OCI-LY1 (cell line): ENCODE data around the gene SMYD3.

Source experiments
- H2AFZ ChIP-seq: fragments of 200-600 bp; sonication (generic), shearing (Covaris generic); 2 replicates; pipeline ENCODE4 v1.6.0; 2014; ENCODE audit warnings: antibody characterized with exemption, mild to moderate bottlenecking, low read length
- H3F3A ChIP-seq: fragments of 200-600 bp; sonication (generic), shearing (Covaris generic); 2 replicates; pipeline ENCODE4 v1.6.0; 2014; ENCODE audit warnings: mild to moderate bottlenecking, antibody characterized with exemption, low read length, moderate library complexity; ENCODE audit not compliant: insufficient read depth
- H3K27ac ChIP-seq: fragments of 200-600 bp; sonication (generic); 2 replicates; pipeline ENCODE4 v1.5.1; 2014; ENCODE audit warnings: low read length, mixed run types, mild to moderate bottlenecking, low read depth; ENCODE audit not compliant: poor library complexity, severe bottlenecking
- H3K27me3 ChIP-seq: fragments of 200-600 bp; sonication (generic); 2 replicates; pipeline ENCODE4 v1.6.0; 2014; ENCODE audit warnings: antibody characterized with exemption, mild to moderate bottlenecking, low read length, moderate library complexity; ENCODE audit not compliant: insufficient read depth
- H3K36me3 ChIP-seq: fragments of 200-600 bp; sonication (generic); 2 replicates; pipeline ENCODE4 v1.6.1; 2014; ENCODE audit warnings: mild to moderate bottlenecking, antibody characterized with exemption, low read length, moderate library complexity, mixed read lengths; ENCODE audit not compliant: insufficient read depth
- H3K4me1 ChIP-seq: fragments of 200-600 bp; sonication (generic); 2 replicates; pipeline ENCODE4 v1.5.1; 2014; ENCODE audit warnings: mild to moderate bottlenecking, low read length, moderate library complexity; ENCODE audit not compliant: insufficient read depth, severe bottlenecking
- H3K4me2 ChIP-seq: fragments of 200-600 bp; sonication (generic), shearing (Covaris generic); 2 replicates; pipeline ENCODE4 v1.6.1; 2014; ENCODE audit warnings: low read length
- H3K4me3 ChIP-seq: fragments of 200-600 bp; sonication (generic); 2 replicates; pipeline ENCODE4 v1.5.1; 2014; ENCODE audit warnings: low read length, low read depth, mild to moderate bottlenecking, mixed read lengths; ENCODE audit not compliant: poor library complexity, severe bottlenecking
- H3K79me2 ChIP-seq: fragments of 200-600 bp; shearing (Covaris generic); 2 replicates; pipeline ENCODE4 v1.6.1; 2016; ENCODE audit warnings: mixed run types, low read length, mixed read lengths; ENCODE audit not compliant: insufficient read depth
- H3K9ac ChIP-seq: fragments of 200-600 bp; sonication (generic), shearing (Covaris generic); 2 replicates; pipeline ENCODE4 v1.6.1; 2014; ENCODE audit warnings: mild to moderate bottlenecking, low read length, mixed read lengths
- H3K9me2 ChIP-seq: fragments of 200-600 bp; sonication (generic), shearing (Covaris generic); 2 replicates; pipeline ENCODE4 v1.6.1; 2014; ENCODE audit warnings: low read depth, mild to moderate bottlenecking, low read length, mixed read lengths
- H3K9me3 ChIP-seq: fragments of 200-600 bp; shearing (Covaris generic); 2 replicates; pipeline ENCODE4 v1.6.1; 2014; ENCODE audit warnings: low read length, mixed read lengths
- H4K20me1 ChIP-seq: fragments of 200-600 bp; sonication (generic), shearing (Covaris generic); 2 replicates; pipeline ENCODE4 v1.6.0; 2016; ENCODE audit warnings: mild to moderate bottlenecking, low read length; ENCODE audit not compliant: insufficient read depth
- CTCF ChIP-seq: fragments of 200-600 bp; sonication (generic), shearing (Covaris generic); IDR thresholded peaks from 2 replicates; pipeline ENCODE4 v1.5.1; 2017; ENCODE audit warnings: mild to moderate bottlenecking, antibody characterized with exemption, low read length, moderate library complexity, mixed read lengths
- EZH2 ChIP-seq: fragments of 200-600 bp; sonication (generic), shearing (Covaris generic); IDR thresholded peaks from 2 replicates; pipeline ENCODE4 v1.8.0; 2017; ENCODE audit warnings: borderline replicate concordance, mixed run types, mild to moderate bottlenecking, antibody characterized with exemption, low read length, moderate library complexity, mixed read lengths

Gene SMYD3

GRCh38 chr1:246039584-246039983 lies 467.5 kb downstream of the SMYD3 start:
- H3K79me2 ChIP-seq = no peaks in the 10 kb centered on the region
- H2AFZ ChIP-seq = no peak overlapping the region
- H3K4me1 ChIP-seq = no peaks in the 10 kb centered on the region
- H3K9me3 ChIP-seq = no peaks in the 10 kb centered on the region
- no peaks in the 10 kb centered on the region for H3K27me3 ChIP-seq
- no peaks in the 10 kb centered on the region; the same call in 1 of the 2 replicates for H3F3A ChIP-seq
- no peaks in the 10 kb centered on the region for H3K9me2 ChIP-seq
- no peak for TF ChIP-seq CTCF
- TF ChIP-seq EZH2 = no peak
- no peak overlapping the region for H3K9ac ChIP-seq
- no peaks in the 10 kb centered on the region for H4K20me1 ChIP-seq
- no peak overlapping the region for H3K4me3 ChIP-seq
- H3K36me3 ChIP-seq = no peaks in the 10 kb centered on the region
- no peak overlapping the region for H3K4me2 ChIP-seq
- no peak overlapping the region for H3K27ac ChIP-seq

- Histone ChIP-seq H3K36me3 (no peaks in the 10 kb centered on the region), H2AFZ (no peak overlapping the region), H3K9ac (no peak overlapping the region), H3F3A (no peaks in the 10 kb centered on the region; the same call in 1 of the 2 replicates), H3K4me3 (no peak overlapping the region), H3K4me2 (no peak overlapping the region), H4K20me1 (no peaks in the 10 kb centered on the region), H3K27me3 (no peaks in the 10 kb centered on the region), H3K4me1 (no peaks in the 10 kb centered on the region), H3K27ac (no peak overlapping the region), H3K9me3 (no peaks in the 10 kb centered on the region), H3K79me2 (no peaks in the 10 kb centered on the region), H3K9me2 (no peaks in the 10 kb centered on the region)
- TF ChIP-seq EZH2 (no peak), CTCF (no peak)
Measured at GRCh38 chr1:246037832-246038231, 469.2 kb downstream of the SMYD3 start.

- Histone ChIP-seq H4K20me1 (no peaks in the 10 kb centered on the region), H3K4me1 (no peaks in the 10 kb centered on the region), H3K9me3 (no peaks in the 10 kb centered on the region), H3K4me3 (no peak overlapping the region), H3K36me3 (no peaks in the 10 kb centered on the region), H3F3A (no peaks in the 10 kb centered on the region; the same call in 1 of the 2 replicates), H3K9ac (no peak overlapping the region), H3K27ac (no peak overlapping the region), H3K79me2 (no peaks in the 10 kb centered on the region), H3K27me3 (no peaks in the 10 kb centered on the region), H3K4me2 (no peak overlapping the region), H3K9me2 (no peaks in the 10 kb centered on the region), H2AFZ (no peak overlapping the region)
- TF ChIP-seq EZH2 = no peak
- TF ChIP-seq CTCF = no peak
Measured at GRCh38 chr1:246036175-246036574, 470.9 kb downstream of the SMYD3 start.
